C4-2B (cell line): ENCODE measurements around the gene DCTN4.

Source experiments
- H3K27ac ChIP-seq: fragments of 450-650 bp; 2 replicates; pipeline ENCODE4 v1.5.1; 2017
- ZFX ChIP-seq: fragments of 450-650 bp; IDR thresholded peaks from 2 replicates; pipeline ENCODE4 v1.6.1; 2017
- TF ChIP-seq, protein P1 (sequence below): fragments of 450-650 bp; conservative IDR thresholded peaks from 2 replicates; pipeline ENCODE4 v1.5.1; 2017; ENCODE audit warnings: mild to moderate bottlenecking

The DCTN4 gene

DNA sequence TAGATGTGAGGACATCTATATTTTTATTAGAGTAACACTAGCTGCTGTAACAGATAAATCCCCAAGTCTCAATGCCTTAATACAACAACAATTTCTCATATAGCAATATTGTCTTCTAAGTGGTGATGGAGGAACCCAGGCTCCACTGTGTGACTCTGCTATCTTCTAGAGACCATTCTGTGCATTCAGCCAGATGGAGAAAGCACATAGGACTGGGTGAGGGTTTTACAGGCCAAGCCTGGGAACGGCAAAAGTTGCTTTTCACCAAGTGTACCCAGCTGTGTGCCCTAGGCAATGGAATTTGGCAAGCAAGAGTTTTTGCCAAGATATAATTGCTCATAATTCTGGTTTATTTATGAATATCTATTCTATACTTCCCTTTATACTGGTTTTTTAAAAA lies 69.7 kb downstream of the DCTN4 start:
- TF ChIP-seq ZFX, result no peak
- TF ChIP-seq, protein P1, sequence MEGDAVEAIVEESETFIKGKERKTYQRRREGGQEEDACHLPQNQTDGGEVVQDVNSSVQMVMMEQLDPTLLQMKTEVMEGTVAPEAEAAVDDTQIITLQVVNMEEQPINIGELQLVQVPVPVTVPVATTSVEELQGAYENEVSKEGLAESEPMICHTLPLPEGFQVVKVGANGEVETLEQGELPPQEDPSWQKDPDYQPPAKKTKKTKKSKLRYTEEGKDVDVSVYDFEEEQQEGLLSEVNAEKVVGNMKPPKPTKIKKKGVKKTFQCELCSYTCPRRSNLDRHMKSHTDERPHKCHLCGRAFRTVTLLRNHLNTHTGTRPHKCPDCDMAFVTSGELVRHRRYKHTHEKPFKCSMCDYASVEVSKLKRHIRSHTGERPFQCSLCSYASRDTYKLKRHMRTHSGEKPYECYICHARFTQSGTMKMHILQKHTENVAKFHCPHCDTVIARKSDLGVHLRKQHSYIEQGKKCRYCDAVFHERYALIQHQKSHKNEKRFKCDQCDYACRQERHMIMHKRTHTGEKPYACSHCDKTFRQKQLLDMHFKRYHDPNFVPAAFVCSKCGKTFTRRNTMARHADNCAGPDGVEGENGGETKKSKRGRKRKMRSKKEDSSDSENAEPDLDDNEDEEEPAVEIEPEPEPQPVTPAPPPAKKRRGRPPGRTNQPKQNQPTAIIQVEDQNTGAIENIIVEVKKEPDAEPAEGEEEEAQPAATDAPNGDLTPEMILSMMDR, result no peak
- H3K27ac ChIP-seq, result no peak overlapping the region

DNA sequence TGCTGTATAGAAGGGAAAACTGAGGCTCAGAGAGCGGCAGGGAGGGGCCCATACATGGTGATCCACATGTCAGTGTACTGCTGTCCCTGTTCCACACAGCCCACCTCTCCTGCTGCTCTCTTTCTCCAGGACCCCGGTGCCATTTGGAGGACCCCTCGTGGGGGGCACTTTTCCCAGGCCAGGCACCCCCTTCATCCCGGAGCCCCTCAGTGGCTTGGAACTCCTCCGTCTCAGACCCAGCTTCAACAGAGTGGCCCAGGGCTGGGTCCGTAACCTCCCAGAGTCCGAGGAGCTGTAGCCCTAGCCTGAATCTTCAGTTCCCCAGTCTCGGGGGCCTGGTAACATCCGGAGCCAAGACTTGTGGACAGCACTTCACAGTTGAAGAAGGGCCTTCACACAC lies 82.2 kb downstream of the DCTN4 start:
- no peak overlapping the region for H3K27ac ChIP-seq

DNA sequence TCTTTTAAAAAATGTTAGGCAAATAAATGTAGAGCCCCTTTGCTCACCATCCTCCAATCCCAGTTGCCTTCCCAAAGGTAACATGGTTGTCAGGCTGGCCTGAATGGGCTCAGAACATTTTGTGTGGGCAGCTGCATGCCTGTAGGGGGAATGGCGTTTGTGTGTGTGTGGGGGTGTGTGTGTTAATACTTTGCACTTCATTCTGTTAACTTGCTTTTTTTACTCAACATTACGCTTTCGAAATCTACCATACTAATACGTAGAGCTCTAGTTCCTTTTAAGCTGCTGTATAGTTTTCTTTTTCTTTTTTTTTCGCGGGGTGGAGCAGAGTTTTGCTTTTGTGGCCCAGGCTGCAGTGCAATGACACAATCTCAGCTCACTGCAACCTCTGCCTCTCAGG lies 83.7 kb downstream of the DCTN4 start:
- TF ChIP-seq, protein P1, result no peak
- TF ChIP-seq ZFX, result no peak
- no peak overlapping the region for H3K27ac ChIP-seq

More for the DNA sequence above, 82.2 kb downstream of the DCTN4 start:
- TF ChIP-seq, protein P1, result no peak
- no peak for TF ChIP-seq ZFX

DNA sequence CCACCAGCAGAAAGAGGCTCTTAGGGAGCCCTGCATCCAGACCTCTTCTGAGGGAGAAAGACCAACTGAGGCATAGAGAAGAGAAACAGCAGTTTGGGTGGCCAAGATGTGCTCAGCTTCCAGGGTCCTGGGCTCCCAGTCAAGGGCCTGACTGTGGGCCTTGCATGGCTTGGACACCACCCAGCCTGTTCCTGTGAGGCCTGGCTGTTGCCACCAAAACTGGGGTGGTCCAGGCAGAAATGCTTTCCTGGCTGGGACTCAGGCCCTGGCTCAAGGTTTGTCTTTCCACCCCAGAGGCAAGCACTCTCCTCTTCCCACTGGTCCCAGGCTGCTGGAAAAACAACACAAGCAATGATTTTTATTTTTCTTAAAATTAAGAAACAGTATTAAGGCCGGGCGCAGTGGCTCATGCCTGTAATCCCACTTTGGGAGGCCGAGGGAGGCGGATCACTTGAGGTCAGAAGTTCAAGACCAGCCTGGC lies 84.4 kb downstream of the DCTN4 start:
- H3K27ac ChIP-seq, result no peak overlapping the region
- TF ChIP-seq, protein P1, result no peak
- no peak for TF ChIP-seq ZFX

DNA sequence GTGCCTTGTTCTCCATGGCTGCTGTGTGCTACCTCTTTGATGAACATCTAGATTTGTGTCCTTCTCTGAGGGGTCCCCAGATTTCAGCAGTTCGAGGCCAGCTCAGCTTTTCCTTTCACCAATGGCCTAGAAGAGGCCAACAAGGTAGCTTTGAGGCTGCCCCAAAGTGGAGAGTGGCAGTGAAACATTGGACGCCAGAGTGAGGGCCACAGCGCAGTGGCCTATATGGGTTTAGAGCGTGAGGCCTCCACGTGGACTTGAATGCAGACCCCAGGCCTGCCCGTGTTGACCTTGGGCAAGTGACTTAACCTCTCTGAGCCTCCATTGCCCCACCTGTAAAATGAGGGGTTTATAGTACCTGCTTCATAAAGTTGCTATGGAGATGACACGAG lies 85.9 kb downstream of the DCTN4 start:
- H3K27ac ChIP-seq, result no peak overlapping the region
- TF ChIP-seq, protein P1, result no peak
- TF ChIP-seq ZFX, result no peak

DNA sequence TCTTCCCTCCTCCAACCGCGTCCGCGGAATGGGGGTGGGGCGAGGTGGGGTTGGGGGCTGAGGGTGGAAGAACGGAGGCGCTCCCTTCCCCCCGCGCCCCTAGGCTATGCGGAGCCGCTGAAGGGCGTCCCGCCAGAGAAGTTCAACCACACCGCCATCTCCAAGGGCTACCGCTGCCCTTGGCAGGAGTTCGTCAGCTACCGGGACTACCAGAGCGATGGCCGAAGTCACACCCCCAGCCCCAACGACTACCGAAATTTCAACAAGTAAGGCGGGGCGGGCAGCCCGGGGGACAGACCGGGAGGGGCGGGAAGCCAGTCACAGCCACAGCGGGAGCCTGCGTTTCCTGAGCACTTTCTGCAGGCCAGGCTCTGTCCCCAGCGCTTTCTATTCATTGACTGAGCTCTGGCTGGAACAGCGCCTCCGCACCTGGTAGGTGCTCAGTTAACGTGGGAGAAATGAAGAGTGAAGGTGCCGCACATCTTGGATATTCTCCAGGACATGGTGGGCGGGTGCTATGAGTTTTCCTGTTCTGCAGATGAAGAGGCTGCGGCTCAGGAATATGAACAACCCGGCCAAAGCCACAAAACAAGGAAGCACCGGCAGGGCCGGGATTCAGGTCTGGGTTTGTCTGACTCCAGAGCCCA lies 86.5 kb downstream of the DCTN4 start:
- H3K27ac ChIP-seq, result no peak overlapping the region

DNA sequence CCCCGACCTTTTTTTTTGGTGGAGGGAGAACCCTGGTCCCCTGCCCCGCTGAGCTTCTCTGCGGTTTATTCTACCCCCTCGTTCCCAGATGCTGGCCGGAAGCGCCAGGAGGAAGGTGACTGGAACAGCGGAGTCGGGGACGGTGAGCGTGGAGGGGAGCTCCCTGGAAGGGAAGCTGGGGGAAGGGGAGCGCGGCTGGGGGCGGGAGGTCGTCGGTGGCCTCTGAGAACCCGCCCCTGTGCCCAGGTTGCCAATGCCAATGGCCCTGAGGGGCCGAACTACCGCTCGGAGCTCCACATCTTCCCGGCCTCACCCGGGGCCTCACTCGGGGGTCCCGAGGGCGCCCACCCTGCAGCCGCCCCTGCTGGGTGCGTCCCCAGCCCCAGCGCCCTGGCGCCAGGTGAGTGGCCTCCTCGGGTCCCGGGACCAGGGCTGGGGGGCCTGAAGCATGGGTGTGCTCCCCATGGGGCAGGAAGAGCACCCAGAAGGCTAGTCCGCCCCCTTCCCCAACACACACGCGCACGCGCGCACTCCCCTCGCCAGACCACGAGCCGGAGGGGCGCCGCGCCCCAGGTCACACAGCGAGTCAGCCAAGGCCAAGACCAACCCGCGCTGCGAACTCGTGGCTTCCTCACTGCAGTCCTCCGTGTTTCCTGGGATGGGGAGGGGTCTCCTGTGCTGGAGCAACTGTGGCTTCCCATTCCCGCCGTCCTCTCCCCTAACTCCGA lies 87.1 kb downstream of the DCTN4 start:
- H3K27ac ChIP-seq, result no peak overlapping the region

More for the DNA sequence above, 86.5 kb downstream of the DCTN4 start:
- no peak for TF ChIP-seq ZFX
- TF ChIP-seq, protein P1, result no peak

More for the DNA sequence above, 87.1 kb downstream of the DCTN4 start:
- no peak for TF ChIP-seq ZFX
- TF ChIP-seq, protein P1, result no peak
